Peyer's patch (tissue), 4 donors: Measurements from ENCODE around the gene BOLA1.
"Not testable (repeated sequence)": the region's sequence is repeated elsewhere in the genome, so short reads cannot be mapped to it uniquely, and the experiment has no call there.

Source experiments
- POLR2A ChIP-seq, 2 donors: fragments of 450-650 bp; IDR thresholded peaks; one replicate each; pipeline ENCODE4 v1.5.1; 2017; ENCODE audit warnings: antibody characterized with exemption in 2 of 2, mild to moderate bottlenecking in 2 of 2, moderate library complexity in 2 of 2
- TF ChIP-seq, protein P1 (sequence below), 6 experiments: fragments of 450-650 bp in 4 of 6; fragments of 200-600 bp in 2 of 6; sonication (generic) in 1 of 6; IDR thresholded peaks; one replicate each; pipeline ENCODE4 v1.5.1; 2017 to 2019; ENCODE audit warnings: antibody characterized with exemption in 6 of 6, mild to moderate bottlenecking in 3 of 6, moderate library complexity in 1 of 6

DNA sequence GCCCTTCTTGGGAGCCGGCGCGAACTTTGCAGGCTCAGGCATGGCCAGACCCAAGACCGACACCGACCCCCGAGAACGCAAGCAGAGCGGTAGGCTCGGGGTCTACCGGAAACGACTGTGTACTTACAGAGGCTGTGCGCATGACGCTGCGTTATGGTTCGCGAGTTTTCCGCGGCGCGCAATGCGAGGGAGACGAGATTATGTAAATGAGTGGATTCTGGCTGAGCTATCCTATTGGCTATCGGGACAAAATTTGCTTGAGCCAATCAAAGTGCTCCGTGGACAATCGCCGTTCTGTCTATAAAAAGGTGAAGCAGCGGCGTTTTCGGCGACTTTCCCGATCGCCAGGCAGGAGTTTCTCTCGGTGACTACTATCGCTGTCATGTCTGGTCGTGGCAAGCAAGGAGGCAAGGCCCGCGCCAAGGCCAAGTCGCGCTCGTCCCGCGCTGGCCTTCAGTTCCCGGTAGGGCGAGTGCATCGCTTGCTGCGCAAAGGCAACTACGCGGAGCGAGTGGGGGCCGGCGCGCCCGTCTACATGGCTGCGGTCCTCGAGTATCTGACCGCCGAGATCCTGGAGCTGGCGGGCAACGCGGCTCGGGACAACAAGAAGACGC lies 48.5 kb upstream of the BOLA1 start:
- TF ChIP-seq, protein P1, sequence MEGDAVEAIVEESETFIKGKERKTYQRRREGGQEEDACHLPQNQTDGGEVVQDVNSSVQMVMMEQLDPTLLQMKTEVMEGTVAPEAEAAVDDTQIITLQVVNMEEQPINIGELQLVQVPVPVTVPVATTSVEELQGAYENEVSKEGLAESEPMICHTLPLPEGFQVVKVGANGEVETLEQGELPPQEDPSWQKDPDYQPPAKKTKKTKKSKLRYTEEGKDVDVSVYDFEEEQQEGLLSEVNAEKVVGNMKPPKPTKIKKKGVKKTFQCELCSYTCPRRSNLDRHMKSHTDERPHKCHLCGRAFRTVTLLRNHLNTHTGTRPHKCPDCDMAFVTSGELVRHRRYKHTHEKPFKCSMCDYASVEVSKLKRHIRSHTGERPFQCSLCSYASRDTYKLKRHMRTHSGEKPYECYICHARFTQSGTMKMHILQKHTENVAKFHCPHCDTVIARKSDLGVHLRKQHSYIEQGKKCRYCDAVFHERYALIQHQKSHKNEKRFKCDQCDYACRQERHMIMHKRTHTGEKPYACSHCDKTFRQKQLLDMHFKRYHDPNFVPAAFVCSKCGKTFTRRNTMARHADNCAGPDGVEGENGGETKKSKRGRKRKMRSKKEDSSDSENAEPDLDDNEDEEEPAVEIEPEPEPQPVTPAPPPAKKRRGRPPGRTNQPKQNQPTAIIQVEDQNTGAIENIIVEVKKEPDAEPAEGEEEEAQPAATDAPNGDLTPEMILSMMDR (IDR thresholded peaks at IDR 0.05) = not testable (repeated sequence)
- TF ChIP-seq POLR2A (IDR thresholded peaks at IDR 0.05) = not testable (repeated sequence)
